Effector memory CD8-positive, alpha-beta T cell (primary cell): ENCODE results near the gene ASAP2.

Source experiments
- ATAC-seq: fragments of 150-1000 bp; cut with Tn5 transposase; replicated peaks from 2 replicates; pipeline ENCODE4 v1.10.0; 2021; ENCODE audit warnings: mild to moderate bottlenecking, moderate library complexity
- DNase-seq, 3 experiments: peaks; one replicate each; pipeline ENCODE4 v3.0.0; 2021
- H3K27ac Mint-ChIP-seq, 2 donors: one replicate each; pipeline ENCODE4 v1.8.0; 2022; ENCODE audit warnings: mild to moderate bottlenecking in 2 of 2, mixed read lengths in 2 of 2, moderate library complexity in 2 of 2
- H3K27me3 Mint-ChIP-seq, 2 donors: one replicate each; pipeline ENCODE4 v1.8.0; 2022; ENCODE audit warnings: mixed read lengths in 2 of 2
- H3K36me3 Mint-ChIP-seq: one replicate; pipeline ENCODE4 v1.8.0; 2022; ENCODE audit warnings: mild to moderate bottlenecking, moderate library complexity, mixed read lengths; ENCODE audit not compliant: insufficient read depth
- H3K4me1 Mint-ChIP-seq, 2 donors: one replicate each; pipeline ENCODE4 v1.8.0; 2022; ENCODE audit warnings: low read depth in 2 of 2, mixed read lengths in 2 of 2
- H3K4me3 Mint-ChIP-seq, 2 donors: one replicate each; pipeline ENCODE4 v1.8.0; 2022; ENCODE audit warnings: mild to moderate bottlenecking in 2 of 2, mixed read lengths in 2 of 2, moderate library complexity in 2 of 2
- H3K9me3 Mint-ChIP-seq, 2 donors: one replicate each; pipeline ENCODE4 v1.8.0; 2022; ENCODE audit warnings: mixed read lengths in 2 of 2

The ASAP2 gene

GRCh38 chr2:9235147-9236044 is 28.8 kb downstream of the ASAP2 start:
- H3K27ac Mint-ChIP-seq: no peak overlapping the region
- H3K9me3 Mint-ChIP-seq: no peaks in the 10 kb centered on the region
- DNase-seq (no peak), ATAC-seq (no peak)
- H3K4me3 Mint-ChIP-seq: no peak overlapping the region
- H3K27me3 Mint-ChIP-seq: peaks cover 37 to 63% of the 10 kb centered on the region in 2 donors
- H3K36me3 Mint-ChIP-seq: no peaks in the 10 kb centered on the region
- H3K4me1 Mint-ChIP-seq: no peaks in the 10 kb centered on the region

DNA sequence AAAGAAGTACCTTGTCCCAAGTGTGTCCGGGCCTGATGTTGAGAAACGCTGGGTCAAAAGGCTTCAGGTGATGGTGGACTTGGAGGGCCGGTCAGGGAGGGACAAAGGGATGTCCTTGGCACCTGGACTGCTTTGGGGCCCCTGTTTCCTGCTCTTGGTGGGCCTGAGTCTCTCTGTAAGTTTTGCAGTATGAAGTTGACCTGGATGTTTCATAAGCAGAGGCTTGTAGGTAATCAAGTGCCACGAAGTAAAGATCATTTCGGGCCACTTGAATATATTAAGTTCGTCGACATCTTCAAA is 29.4 kb downstream of the ASAP2 start:
- peaks cover 36 to 63% of the 10 kb centered on the region in 2 donors for H3K27me3 Mint-ChIP-seq
- ATAC-seq: no peak
- H3K9me3 Mint-ChIP-seq: no peaks in the 10 kb centered on the region
- no peak overlapping the region for H3K27ac Mint-ChIP-seq
- no peak overlapping the region for H3K4me3 Mint-ChIP-seq
- no peaks in the 10 kb centered on the region for H3K4me1 Mint-ChIP-seq
- no peak for DNase-seq
- no peaks in the 10 kb centered on the region for H3K36me3 Mint-ChIP-seq

DNA sequence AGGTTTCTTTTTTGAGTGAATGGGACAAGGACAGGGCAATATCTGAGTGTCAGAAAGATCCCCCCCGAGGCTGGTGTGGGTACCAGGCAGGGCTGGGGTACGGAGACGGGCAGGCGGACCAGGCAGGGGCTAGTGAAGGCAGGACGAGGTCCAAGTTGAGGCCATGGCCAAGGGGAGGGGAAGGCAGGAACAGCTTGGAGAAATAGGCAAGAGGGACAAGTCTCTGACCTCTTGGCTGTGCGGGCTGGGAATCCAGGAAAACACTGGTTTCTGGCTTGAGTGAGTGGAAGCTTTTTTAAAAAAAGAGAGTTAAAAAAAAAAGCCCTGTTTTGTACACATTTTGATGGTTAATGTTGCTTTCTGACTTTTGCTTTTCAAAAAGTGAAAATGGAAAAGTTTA is 30.3 kb downstream of the ASAP2 start:
- Mint-ChIP-seq H3K9me3 (no peaks in the 10 kb centered on the region), H3K36me3 (no peaks in the 10 kb centered on the region), H3K4me3 (no peak overlapping the region), H3K4me1 (no peaks in the 10 kb centered on the region), H3K27me3 (peaks cover 31 to 63% of the 10 kb centered on the region in 2 donors), H3K27ac (no peak overlapping the region)
- no peak for ATAC-seq
- DNase-seq: no peak

- no peaks in the 10 kb centered on the region for H3K36me3 Mint-ChIP-seq
Measured at GRCh38 chr2:9237831-9238230, 31.2 kb downstream of the ASAP2 start.

DNA sequence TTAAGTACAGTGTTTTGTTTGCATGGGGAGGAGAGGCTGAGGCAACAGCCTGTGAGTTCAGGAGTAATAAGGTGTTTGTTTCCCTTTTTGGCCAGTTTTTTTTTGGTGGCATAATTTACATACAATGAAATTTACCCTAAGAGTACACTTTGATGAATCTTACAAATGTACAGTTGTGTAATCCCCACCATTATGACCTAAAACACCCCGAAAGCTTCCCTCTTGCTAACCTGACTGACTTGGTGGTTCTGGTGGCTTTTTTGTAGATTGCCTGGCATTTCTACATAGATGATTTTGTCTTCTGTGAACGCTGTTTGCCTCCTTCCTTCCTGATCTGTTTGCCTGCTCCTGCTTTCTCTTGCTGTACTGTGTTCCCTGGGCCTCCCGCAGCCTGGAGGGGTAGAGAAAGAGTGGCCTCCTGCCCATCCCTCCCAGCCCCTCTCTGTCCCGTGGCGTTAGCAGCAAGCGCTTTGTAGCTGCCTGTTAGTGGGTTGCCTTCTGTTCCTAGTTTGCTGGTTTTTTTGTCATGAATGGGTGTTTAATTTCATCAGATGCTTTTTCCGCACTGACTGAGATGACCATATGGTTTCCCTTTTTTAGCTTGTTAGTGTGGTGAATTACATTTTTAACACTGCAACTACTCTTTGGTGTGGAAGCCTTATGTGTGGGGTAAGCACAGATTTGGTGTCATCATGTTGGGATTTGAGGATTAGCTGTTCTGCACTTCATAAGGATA is 32.1 kb downstream of the ASAP2 start:
- no peak overlapping the region for H3K27ac Mint-ChIP-seq
- H3K36me3 Mint-ChIP-seq: no peaks in the 10 kb centered on the region

More at GRCh38 chr2:9237831-9238230, 31.2 kb downstream of the ASAP2 start:
- peaks cover 23 to 63% of the 10 kb centered on the region in 2 donors for H3K27me3 Mint-ChIP-seq
- no peaks in the 10 kb centered on the region for H3K4me1 Mint-ChIP-seq
- no peak overlapping the region for H3K27ac Mint-ChIP-seq
- H3K9me3 Mint-ChIP-seq: no peaks in the 10 kb centered on the region
- no peak overlapping the region for H3K4me3 Mint-ChIP-seq
- ATAC-seq: no peak
- DNase-seq: no peak

DNA sequence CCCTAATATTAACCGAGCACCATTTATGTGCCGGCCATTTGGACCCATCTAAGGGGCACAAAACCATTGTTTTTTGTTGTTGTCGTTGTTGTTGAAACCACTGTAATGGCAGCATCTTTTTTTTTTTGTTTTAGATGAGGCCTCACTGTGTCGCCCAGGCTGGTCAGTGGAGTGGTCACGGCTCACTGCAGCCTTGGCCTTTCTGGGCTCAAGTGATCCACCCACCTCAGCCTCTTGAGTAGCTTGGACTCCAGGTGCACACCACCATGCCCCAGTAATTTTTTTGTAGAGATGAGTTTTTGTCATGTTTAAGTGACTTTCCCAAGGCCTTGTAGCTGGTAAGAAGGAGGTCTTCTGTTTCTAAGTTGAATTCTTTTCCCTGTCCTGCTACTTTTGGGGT is 33.0 kb downstream of the ASAP2 start:
- DNase-seq: no peak
- ATAC-seq: no peak
- Mint-ChIP-seq H3K9me3 (no peaks in the 10 kb centered on the region), H3K4me3 (no peak overlapping the region), H3K27me3 (peaks cover 21 to 56% of the 10 kb centered on the region in 2 donors), H3K27ac (no peak overlapping the region), H3K36me3 (no peaks in the 10 kb centered on the region), H3K4me1 (no peaks in the 10 kb centered on the region)

More for the DNA sequence above, 32.1 kb downstream of the ASAP2 start:
- no peak for ATAC-seq
- peaks cover 21 to 57% of the 10 kb centered on the region in 2 donors for H3K27me3 Mint-ChIP-seq
- no peak for DNase-seq
- H3K4me1 Mint-ChIP-seq: no peaks in the 10 kb centered on the region
- no peak overlapping the region for H3K4me3 Mint-ChIP-seq
- no peaks in the 10 kb centered on the region for H3K9me3 Mint-ChIP-seq

- H3K4me3 Mint-ChIP-seq: no peak overlapping the region
- no peaks in the 10 kb centered on the region for H3K9me3 Mint-ChIP-seq
- ATAC-seq: no peak
- no peak overlapping the region for H3K27ac Mint-ChIP-seq
- peaks cover 13 to 44% of the 10 kb centered on the region in 2 donors for H3K27me3 Mint-ChIP-seq
- no peaks in the 10 kb centered on the region for H3K4me1 Mint-ChIP-seq
- no peak for DNase-seq
- H3K36me3 Mint-ChIP-seq: no peaks in the 10 kb centered on the region
Measured at GRCh38 chr2:9240745-9241144, 34.1 kb downstream of the ASAP2 start.

DNA sequence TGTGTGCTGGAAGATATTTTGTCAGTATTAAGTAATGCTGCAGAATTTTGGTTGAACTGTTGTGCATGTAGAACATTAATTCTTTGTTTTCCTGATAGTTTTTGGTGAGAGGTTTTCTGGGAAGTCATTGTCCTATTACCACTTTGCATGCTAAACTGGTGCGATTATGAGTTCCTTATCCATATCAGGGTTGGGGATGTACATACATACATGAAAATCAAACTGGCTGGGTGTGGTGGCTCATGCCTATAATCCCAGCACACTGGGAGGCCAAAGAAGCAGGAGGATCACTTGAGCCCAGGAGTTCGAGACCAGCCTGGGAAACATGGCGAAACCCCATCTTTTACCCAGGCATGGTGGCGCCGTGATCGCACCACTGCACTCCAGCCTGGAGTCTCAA is 34.6 kb downstream of the ASAP2 start:
- no peaks in the 10 kb centered on the region for H3K4me1 Mint-ChIP-seq
- ATAC-seq (no peak), DNase-seq (no peak)
- no peaks in the 10 kb centered on the region for H3K9me3 Mint-ChIP-seq
- no peak overlapping the region for H3K4me3 Mint-ChIP-seq
- no peak overlapping the region for H3K27ac Mint-ChIP-seq
- H3K36me3 Mint-ChIP-seq: no peaks in the 10 kb centered on the region
- H3K27me3 Mint-ChIP-seq: peaks cover 11 to 43% of the 10 kb centered on the region in 2 donors

GRCh38 chr2:9243357-9243756 is 36.7 kb downstream of the ASAP2 start:
- Mint-ChIP-seq H3K4me3 (no peak overlapping the region), H3K27ac (no peak overlapping the region), H3K27me3 (peaks cover 17 to 52% of the 10 kb centered on the region in 2 donors), H3K36me3 (no peaks in the 10 kb centered on the region), H3K9me3 (no peaks in the 10 kb centered on the region), H3K4me1 (no peaks in the 10 kb centered on the region)
- no peak for DNase-seq
- ATAC-seq: no peak

- no peak overlapping the region for H3K27ac Mint-ChIP-seq
- ATAC-seq: no peak
- DNase-seq: no peak
Measured at GRCh38 chr2:9244985-9245544, 38.5 kb downstream of the ASAP2 start.

GRCh38 chr2:9247177-9247576 is 40.6 kb downstream of the ASAP2 start:
- Mint-ChIP-seq H3K9me3 (no peaks in the 10 kb centered on the region), H3K4me1 (peaks cover 0 to 4% of the 10 kb centered on the region in 2 donors), H3K27ac (no peak overlapping the region), H3K4me3 (no peak overlapping the region), H3K27me3 (peaks cover 43 to 61% of the 10 kb centered on the region in 2 donors), H3K36me3 (no peaks in the 10 kb centered on the region)
- ATAC-seq: no peak
- no peak for DNase-seq

More at GRCh38 chr2:9244985-9245544, 38.5 kb downstream of the ASAP2 start:
- no peaks in the 10 kb centered on the region for H3K9me3 Mint-ChIP-seq
- H3K4me3 Mint-ChIP-seq: no peak overlapping the region
- H3K36me3 Mint-ChIP-seq: no peaks in the 10 kb centered on the region
- H3K4me1 Mint-ChIP-seq: peaks cover 0 to 4% of the 10 kb centered on the region in 2 donors
- H3K27me3 Mint-ChIP-seq: peaks cover 31 to 59% of the 10 kb centered on the region in 2 donors

- H3K9me3 Mint-ChIP-seq: no peaks in the 10 kb centered on the region
- no peak for ATAC-seq
Measured at GRCh38 chr2:9247786-9248185, 41.2 kb downstream of the ASAP2 start.

DNA sequence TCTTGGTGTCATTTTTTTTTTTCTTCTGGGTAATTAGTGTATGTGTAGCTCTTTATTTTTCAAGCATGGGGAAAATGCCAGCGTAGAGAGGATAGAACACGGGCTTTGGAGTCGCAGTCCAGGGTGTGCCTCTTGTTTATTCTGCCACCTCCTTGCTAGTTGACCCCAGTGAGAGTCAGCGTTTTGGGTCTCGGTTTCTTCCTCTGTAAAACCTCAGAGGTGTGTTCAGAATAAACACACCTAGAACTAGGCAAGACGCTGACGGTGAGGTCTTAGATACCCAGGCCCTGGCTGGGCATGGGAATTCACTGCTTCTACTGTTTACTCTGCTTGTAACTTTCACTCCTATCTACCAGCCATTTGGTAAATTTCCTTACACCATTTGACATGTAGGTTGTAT is 41.8 kb downstream of the ASAP2 start:
- Mint-ChIP-seq H3K9me3 (no peaks in the 10 kb centered on the region), H3K36me3 (no peaks in the 10 kb centered on the region)

More at GRCh38 chr2:9247786-9248185, 41.2 kb downstream of the ASAP2 start:
- no peak for DNase-seq
- no peak overlapping the region for H3K4me3 Mint-ChIP-seq
- peaks cover 0 to 4% of the 10 kb centered on the region in 2 donors for H3K4me1 Mint-ChIP-seq
- no peaks in the 10 kb centered on the region for H3K36me3 Mint-ChIP-seq
- H3K27ac Mint-ChIP-seq: no peak overlapping the region
- peaks cover 44 to 57% of the 10 kb centered on the region in 2 donors for H3K27me3 Mint-ChIP-seq

More for the DNA sequence above, 41.8 kb downstream of the ASAP2 start:
- Mint-ChIP-seq H3K4me1 (peaks cover 0 to 4% of the 10 kb centered on the region in 2 donors), H3K27me3 (peaks cover 44 to 57% of the 10 kb centered on the region in 2 donors), H3K4me3 (no peak overlapping the region), H3K27ac (no peak overlapping the region)
- no peak for ATAC-seq
- DNase-seq: no peak
